ENCODE measurements around the gene YRDC. TPM values are rescaled to one million over a fixed set of nuclear protein-coding genes. Genes with fewer than 3 reads are reported as not detected.

Gene YRDC
- total and polyA plus RNA-seq, 2 of the 13 experiments (the other 11 are each of a cell fraction or from before 2014, with no cell fraction given), result 27.5 to 29.2 TPM

DNA sequence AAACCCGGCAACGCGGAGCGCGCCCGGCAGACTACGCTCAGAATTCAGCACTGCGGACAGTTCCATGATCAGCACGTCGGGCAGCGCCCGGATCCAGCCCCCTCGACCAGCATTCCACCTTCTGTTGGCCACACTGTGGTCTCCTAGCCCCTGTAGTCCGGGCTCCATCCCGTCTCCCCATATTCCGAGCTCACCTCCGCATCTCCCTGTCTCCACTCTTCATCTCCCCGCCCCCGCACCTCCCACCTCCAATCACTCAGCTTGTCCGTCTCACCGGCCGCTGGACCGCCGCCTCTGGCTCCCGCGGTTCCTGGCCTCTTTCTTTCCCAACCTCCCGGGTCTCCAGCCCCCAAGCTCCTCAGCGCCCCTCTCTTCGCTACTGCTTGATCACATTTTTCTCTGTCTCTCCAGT lies 43.6 kb downstream of the YRDC start (continued):
- TF ChIP-seq, protein P1, sequence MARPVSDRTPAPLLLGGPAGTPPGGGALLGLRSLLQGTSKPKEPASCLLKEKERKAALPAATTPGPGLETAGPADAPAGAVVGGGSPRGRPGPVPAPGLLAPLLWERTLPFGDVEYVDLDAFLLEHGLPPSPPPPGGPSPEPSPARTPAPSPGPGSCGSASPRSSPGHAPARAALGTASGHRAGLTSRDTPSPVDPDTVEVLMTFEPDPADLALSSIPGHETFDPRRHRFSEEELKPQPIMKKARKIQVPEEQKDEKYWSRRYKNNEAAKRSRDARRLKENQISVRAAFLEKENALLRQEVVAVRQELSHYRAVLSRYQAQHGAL (CRISPR knock-in tag; IDR thresholded peaks at IDR 0.05; ENCODE audit: not compliant biosample characterization), result peak; percentile 99
- TF ChIP-seq PHF5A (CRISPR knock-in tag; IDR thresholded peaks at IDR 0.05; ENCODE audit: low read depth, unreplicated experiment) (peak; percentile 55), NCOA1 (CRISPR knock-in tag; IDR thresholded peaks at IDR 0.05) (peak; percentile 98), KLF6 (CRISPR knock-in tag; IDR thresholded peaks at IDR 0.05) (peak; percentile 100), IRX3 (CRISPR knock-in tag; IDR thresholded peaks at IDR 0.05; ENCODE audit: borderline replicate concordance, low read depth) (peak; percentile 97; the same call in 1 of the 2 replicates), BORCS8-MEF2B (CRISPR knock-in tag; IDR thresholded peaks at IDR 0.05) (peak; percentile 100), ZNF460 (CRISPR knock-in tag; IDR thresholded peaks at IDR 0.05; ENCODE audit: borderline replicate concordance) (no peak), NR3C1 (CRISPR knock-in tag; IDR thresholded peaks at IDR 0.05) (peak; percentile 97), ZNF792 (CRISPR knock-in tag; IDR thresholded peaks at IDR 0.05) (peak; percentile 100), ZNF33A (CRISPR knock-in tag; IDR thresholded peaks at IDR 0.05; ENCODE audit: borderline replicate concordance) (peak; percentile 95), KLF13 (CRISPR knock-in tag; IDR thresholded peaks at IDR 0.05) (peak; percentile 99), U2AF1 (optimal IDR thresholded peaks at IDR 0.05; ENCODE audit: low read depth, low read length) (no peak), MIER3 (CRISPR knock-in tag; IDR thresholded peaks at IDR 0.05; ENCODE audit: borderline replicate concordance) (peak; percentile 95; the same call in 1 of the 2 replicates), HNF4A (CRISPR knock-in tag; IDR thresholded peaks at IDR 0.05) (no peak), ZSCAN22 (CRISPR knock-in tag; IDR thresholded peaks at IDR 0.05) (peak; percentile 79; the same call in 1 of the 2 replicates), ATF7-NPFF (CRISPR knock-in tag; IDR thresholded peaks at IDR 0.05; ENCODE audit: low read depth) (peak; percentile 98), YEATS4 (CRISPR knock-in tag; IDR thresholded peaks at IDR 0.05; ENCODE audit: borderline replicate concordance) (peak; percentile 88), ZNF329 (CRISPR knock-in tag; IDR thresholded peaks at IDR 0.05; ENCODE audit: low read depth) (peak; percentile 92), PAWR (CRISPR knock-in tag; IDR thresholded peaks at IDR 0.05; ENCODE audit: borderline replicate concordance) (peak; percentile 87; the same call in 1 of the 2 replicates), ZNF33B (CRISPR knock-in tag; IDR thresholded peaks at IDR 0.05) (peak; percentile 85; the same call in 1 of the 2 replicates)
- TF ChIP-seq, protein P2, sequence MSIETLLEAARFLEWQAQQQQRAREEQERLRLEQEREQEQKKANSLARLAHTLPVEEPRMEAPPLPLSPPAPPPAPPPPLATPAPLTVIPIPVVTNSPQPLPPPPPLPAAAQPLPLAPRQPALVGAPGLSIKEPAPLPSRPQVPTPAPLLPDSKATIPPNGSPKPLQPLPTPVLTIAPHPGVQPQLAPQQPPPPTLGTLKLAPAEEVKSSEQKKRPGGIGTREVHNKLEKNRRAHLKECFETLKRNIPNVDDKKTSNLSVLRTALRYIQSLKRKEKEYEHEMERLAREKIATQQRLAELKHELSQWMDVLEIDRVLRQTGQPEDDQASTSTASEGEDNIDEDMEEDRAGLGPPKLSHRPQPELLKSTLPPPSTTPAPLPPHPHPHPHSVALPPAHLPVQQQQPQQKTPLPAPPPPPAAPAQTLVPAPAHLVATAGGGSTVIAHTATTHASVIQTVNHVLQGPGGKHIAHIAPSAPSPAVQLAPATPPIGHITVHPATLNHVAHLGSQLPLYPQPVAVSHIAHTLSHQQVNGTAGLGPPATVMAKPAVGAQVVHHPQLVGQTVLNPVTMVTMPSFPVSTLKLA (IDR thresholded peaks at IDR 0.05), result no peak
- TF ChIP-seq, protein P3, sequence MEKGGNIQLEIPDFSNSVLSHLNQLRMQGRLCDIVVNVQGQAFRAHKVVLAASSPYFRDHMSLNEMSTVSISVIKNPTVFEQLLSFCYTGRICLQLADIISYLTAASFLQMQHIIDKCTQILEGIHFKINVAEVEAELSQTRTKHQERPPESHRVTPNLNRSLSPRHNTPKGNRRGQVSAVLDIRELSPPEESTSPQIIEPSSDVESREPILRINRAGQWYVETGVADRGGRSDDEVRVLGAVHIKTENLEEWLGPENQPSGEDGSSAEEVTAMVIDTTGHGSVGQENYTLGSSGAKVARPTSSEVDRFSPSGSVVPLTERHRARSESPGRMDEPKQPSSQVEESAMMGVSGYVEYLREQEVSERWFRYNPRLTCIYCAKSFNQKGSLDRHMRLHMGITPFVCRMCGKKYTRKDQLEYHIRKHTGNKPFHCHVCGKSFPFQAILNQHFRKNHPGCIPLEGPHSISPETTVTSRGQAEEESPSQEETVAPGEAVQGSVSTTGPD (CRISPR knock-in tag; IDR thresholded peaks at IDR 0.05), result peak; percentile 91
- TF ChIP-seq, protein P4, sequence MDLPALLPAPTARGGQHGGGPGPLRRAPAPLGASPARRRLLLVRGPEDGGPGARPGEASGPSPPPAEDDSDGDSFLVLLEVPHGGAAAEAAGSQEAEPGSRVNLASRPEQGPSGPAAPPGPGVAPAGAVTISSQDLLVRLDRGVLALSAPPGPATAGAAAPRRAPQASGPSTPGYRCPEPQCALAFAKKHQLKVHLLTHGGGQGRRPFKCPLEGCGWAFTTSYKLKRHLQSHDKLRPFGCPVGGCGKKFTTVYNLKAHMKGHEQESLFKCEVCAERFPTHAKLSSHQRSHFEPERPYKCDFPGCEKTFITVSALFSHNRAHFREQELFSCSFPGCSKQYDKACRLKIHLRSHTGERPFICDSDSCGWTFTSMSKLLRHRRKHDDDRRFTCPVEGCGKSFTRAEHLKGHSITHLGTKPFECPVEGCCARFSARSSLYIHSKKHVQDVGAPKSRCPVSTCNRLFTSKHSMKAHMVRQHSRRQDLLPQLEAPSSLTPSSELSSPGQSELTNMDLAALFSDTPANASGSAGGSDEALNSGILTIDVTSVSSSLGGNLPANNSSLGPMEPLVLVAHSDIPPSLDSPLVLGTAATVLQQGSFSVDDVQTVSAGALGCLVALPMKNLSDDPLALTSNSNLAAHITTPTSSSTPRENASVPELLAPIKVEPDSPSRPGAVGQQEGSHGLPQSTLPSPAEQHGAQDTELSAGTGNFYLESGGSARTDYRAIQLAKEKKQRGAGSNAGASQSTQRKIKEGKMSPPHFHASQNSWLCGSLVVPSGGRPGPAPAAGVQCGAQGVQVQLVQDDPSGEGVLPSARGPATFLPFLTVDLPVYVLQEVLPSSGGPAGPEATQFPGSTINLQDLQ (CRISPR knock-in tag; IDR thresholded peaks at IDR 0.05), result peak; percentile 99
- TF ChIP-seq, protein P5, sequence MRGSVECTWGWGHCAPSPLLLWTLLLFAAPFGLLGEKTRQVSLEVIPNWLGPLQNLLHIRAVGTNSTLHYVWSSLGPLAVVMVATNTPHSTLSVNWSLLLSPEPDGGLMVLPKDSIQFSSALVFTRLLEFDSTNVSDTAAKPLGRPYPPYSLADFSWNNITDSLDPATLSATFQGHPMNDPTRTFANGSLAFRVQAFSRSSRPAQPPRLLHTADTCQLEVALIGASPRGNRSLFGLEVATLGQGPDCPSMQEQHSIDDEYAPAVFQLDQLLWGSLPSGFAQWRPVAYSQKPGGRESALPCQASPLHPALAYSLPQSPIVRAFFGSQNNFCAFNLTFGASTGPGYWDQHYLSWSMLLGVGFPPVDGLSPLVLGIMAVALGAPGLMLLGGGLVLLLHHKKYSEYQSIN (CRISPR knock-in tag; IDR thresholded peaks at IDR 0.05; ENCODE audit: borderline replicate concordance), result peak; percentile 97

All from HepG2 (cell line).